Kidney (tissue), 14 donors: ENCODE measurements around the gene BLACAT1. TPM values are rescaled to one million over a fixed set of nuclear protein-coding genes. Genes with fewer than 3 reads are reported as not detected.

Source experiments
- DNase-seq, 5 donors: peaks; one replicate each; pipeline ENCODE4 v3.0.0-alpha.2; 2013 to 2020
- FAIRE-seq: peaks from 2 replicates; lab custom pipeline; 2012; peaks lifted over from hg19 to GRCh38; lab: Jason Lieb, UNC
- H3K27ac ChIP-seq, 2 donors: one replicate each; pipeline ENCODE4 v1.7.0; 2013; ENCODE audit warnings: low read depth in 2 of 2, low read length in 2 of 2, inconsistent platforms in 1 of 2
- H3K27me3 ChIP-seq: one replicate; pipeline ENCODE4 v1.7.1; 2013; ENCODE audit warnings: low read length, inconsistent platforms; ENCODE audit not compliant: control insufficient read depth, insufficient read depth
- H3K36me3 ChIP-seq, 3 donors: one replicate each; pipeline versions ENCODE4 v1.7.0 to v1.7.1; 2013; ENCODE audit warnings: low read length in 3 of 3, control low read depth in 1 of 3, inconsistent platforms in 1 of 3; ENCODE audit not compliant: insufficient read depth in 3 of 3, control insufficient read depth in 2 of 3
- H3K4me1 ChIP-seq, 3 donors: one replicate each; pipeline versions ENCODE4 v1.7.0 to v1.7.1; 2013; ENCODE audit warnings: low read length in 3 of 3, inconsistent platforms in 1 of 3, low read depth in 1 of 3; ENCODE audit not compliant: control insufficient read depth in 2 of 3, insufficient read depth in 2 of 3
- H3K4me3 ChIP-seq, 3 donors: one replicate each; pipeline versions ENCODE4 v1.7.0 to v1.8.1; 2013; ENCODE audit warnings: low read length in 3 of 3, control low read depth in 1 of 3, inconsistent platforms in 1 of 3
- H3K9ac ChIP-seq, 3 donors: one replicate each; pipeline versions ENCODE4 v1.7.0 to v1.7.1; 2013; ENCODE audit warnings: low read length in 3 of 3, control low read depth in 1 of 3, inconsistent platforms in 1 of 3
- H3K9me3 ChIP-seq, 3 donors: one replicate each; pipeline versions ENCODE4 v1.7.0 to v1.7.1; 2013; ENCODE audit warnings: low read length in 3 of 3, control low read depth in 1 of 3, inconsistent platforms in 1 of 3; ENCODE audit not compliant: control insufficient read depth in 2 of 3, insufficient read depth in 1 of 3
- CTCF ChIP-seq: IDR thresholded peaks from 3 replicates; pipeline ENCODE4 v1.5.1; 2012; ENCODE audit warnings: mild to moderate bottlenecking, moderate library complexity, borderline replicate concordance; ENCODE audit not compliant: insufficient read depth; ENCODE audit errors: extremely low read depth
- intact Hi-C: fragments of 100-400 bp; cut with DNase I; formaldehyde crosslinking; loops from one replicate; pipeline ENCODE4 v1.11.1; 2022
- polyA plus RNA-seq: library from polyadenylated mRNA; stranded (reverse); fragments of 350-450 nt; fragmentation: Illumina TruSeq; extraction: RNeasy Lipid Tissue Mini Kit (QIAGEN cat#74804); gene quantifications from one replicate; pipeline ENCODE4 v1.2.3, GENCODE V29; 2014; ENCODE audit warnings: low read depth, low replicate concordance; ENCODE audit not compliant: insufficient read depth
- total RNA-seq: library from RNA; stranded (reverse); fragmentation: NEBNext Ultra II Directional; extraction: Animal tissue kit (Norgen Biotek cat#: 25700); gene quantifications from one replicate; pipeline ENCODE4 v1.2.1, GENCODE V29; 2021
- donor health status: control.
- donor health status: control.
- donor health status: control.
- donor health status: control.
- donor health status: control.
- donor health status: DM: yes; HTN: yes; CAD: no.
- donor health status: Normal renal cell carcinoma (clear cell type).

The BLACAT1 gene
- total and polyA plus RNA-seq, 2 donors from 2014 or later: 0.37 to 4.3 TPM

- DNase-seq (no peak), FAIRE-seq (no peak)
- Histone ChIP-seq H3K27ac (no peak overlapping the region), H3K9me3 (no peaks in the 10 kb centered on the region), H3K4me1 (peaks cover 0 to 3% (median 0%) of the 10 kb centered on the region in 3 donors), H3K27me3 (no peaks in the 10 kb centered on the region), H3K4me3 (no peak overlapping the region), H3K36me3 (no peaks in the 10 kb centered on the region), H3K9ac (no peak overlapping the region)
- no peak for TF ChIP-seq CTCF
- intact Hi-C loops: no loop called here
These were observed 20.8 kb upstream of the BLACAT1 start for GRCh38 chr1:205476648-205477047.

DNA sequence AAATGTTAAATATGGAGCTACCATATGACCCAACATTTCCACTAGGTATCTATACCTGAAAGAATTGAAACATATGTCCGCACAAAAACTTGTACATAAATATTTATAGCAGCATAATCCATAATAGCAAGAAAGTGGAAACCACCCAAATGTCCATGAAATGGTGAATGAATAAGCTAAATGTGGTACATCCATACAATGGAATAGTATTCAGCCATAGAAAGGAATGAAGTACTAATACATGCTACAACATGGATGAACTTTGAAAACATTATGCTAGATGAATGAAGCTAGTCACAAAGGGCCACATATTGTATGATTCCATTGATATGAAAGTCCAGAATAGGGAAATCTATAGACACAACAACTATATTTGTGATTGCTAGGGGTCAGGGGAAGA lies 20.0 kb upstream of the BLACAT1 start:
- no peaks in the 10 kb centered on the region for H3K9me3 ChIP-seq
- H3K27me3 ChIP-seq: no peaks in the 10 kb centered on the region
- H3K27ac ChIP-seq: no peak overlapping the region
- peaks cover 0 to 3% (median 0%) of the 10 kb centered on the region in 3 donors for H3K4me1 ChIP-seq
- intact Hi-C loops: no loop called here
- no peak overlapping the region for H3K4me3 ChIP-seq
- FAIRE-seq: no peak
- H3K9ac ChIP-seq: no peak overlapping the region
- DNase-seq: no peak
- no peak for TF ChIP-seq CTCF
- H3K36me3 ChIP-seq: no peaks in the 10 kb centered on the region

DNA sequence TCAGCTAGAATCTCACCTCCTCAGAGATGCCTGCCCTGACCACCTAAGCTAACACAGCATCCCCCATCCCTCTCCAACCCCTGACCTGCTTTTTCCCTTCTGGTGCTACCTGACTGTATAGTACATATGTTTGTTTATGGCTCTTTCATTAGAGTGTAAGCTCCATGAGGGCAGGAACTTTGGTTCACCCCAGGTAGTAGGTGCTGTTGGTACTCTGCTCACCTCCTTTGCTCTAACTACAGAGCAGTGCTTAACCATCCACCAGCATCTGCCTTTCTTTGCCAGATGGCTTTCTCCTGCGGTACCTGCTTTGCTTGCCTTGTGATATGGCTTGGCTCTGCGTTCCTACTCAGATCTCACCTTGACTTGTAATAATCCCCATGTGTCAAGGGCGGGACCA lies 18.7 kb upstream of the BLACAT1 start:
- DNase-seq: no peak
- no peaks in the 10 kb centered on the region for H3K27me3 ChIP-seq
- no peak overlapping the region for H3K9ac ChIP-seq
- no peak for TF ChIP-seq CTCF
- FAIRE-seq: no peak
- H3K36me3 ChIP-seq: no peaks in the 10 kb centered on the region
- H3K4me3 ChIP-seq: no peak overlapping the region
- no peak overlapping the region for H3K27ac ChIP-seq
- H3K9me3 ChIP-seq: no peaks in the 10 kb centered on the region
- peaks cover 0 to 3% (median 3%) of the 10 kb centered on the region in 3 donors for H3K4me1 ChIP-seq
- intact Hi-C loops: no loop called here

DNA sequence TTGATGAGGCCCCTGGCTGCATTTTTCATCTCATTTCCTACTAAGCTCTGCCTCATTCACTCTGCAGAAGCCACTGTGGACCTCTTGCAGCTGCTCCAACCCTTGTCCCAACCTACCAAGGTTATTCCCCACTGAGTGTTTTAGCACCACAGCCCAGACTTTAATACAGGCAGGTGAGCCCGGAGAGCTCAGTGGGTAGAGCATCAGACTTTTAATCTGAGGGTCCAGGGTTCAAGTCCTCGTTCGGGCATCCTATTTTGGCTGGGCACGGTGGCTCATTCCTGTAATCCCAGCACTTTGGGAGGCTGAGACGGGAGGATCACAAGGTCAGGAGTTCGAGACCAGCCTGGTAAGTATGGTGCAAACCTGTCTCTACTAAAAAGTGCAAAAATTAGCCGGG lies 18.1 kb upstream of the BLACAT1 start:
- intact Hi-C loops: no loop called here
- Histone ChIP-seq H3K4me3 (no peak overlapping the region), H3K9me3 (no peaks in the 10 kb centered on the region), H3K27ac (no peak overlapping the region), H3K36me3 (no peaks in the 10 kb centered on the region), H3K9ac (no peak overlapping the region), H3K27me3 (no peaks in the 10 kb centered on the region), H3K4me1 (peaks cover 0 to 3% (median 3%) of the 10 kb centered on the region in 3 donors)
- TF ChIP-seq CTCF: no peak
- DNase-seq (no peak), FAIRE-seq (no peak)
